Suppressor macrophage (primary cell): ENCODE measurements around the gene HAPLN2.
"Not testable (repeated sequence)": the region's sequence is repeated elsewhere in the genome, so short reads cannot be mapped to it uniquely, and the experiment has no call there.

Experiments
- DNase-seq, 4 experiments: peaks; one replicate each; pipeline ENCODE4 v3.0.0-alpha.2; 2020 to 2022

HAPLN2 gene

GRCh38 chr1:156592158-156592909 lies 26.9 kb upstream of the HAPLN2 start:
- DNase-seq = no peak

- DNase-seq = no peak
These were observed 26.1 kb upstream of the HAPLN2 start for GRCh38 chr1:156592910-156593660.

- DNase-seq = no peak
These were observed 25.6 kb upstream of the HAPLN2 start for GRCh38 chr1:156593661-156593989.

- DNase-seq = no peak
These were observed 25.0 kb upstream of the HAPLN2 start for GRCh38 chr1:156594190-156594589.

GRCh38 chr1:156595016-156595415 lies 24.2 kb upstream of the HAPLN2 start:
- no peak for DNase-seq

- DNase-seq = no peak
These were observed 22.8 kb upstream of the HAPLN2 start for GRCh38 chr1:156596426-156596825.

GRCh38 chr1:156598125-156598524 lies 21.1 kb upstream of the HAPLN2 start:
- no peak for DNase-seq

- no peak for DNase-seq
These were observed 20.3 kb upstream of the HAPLN2 start for GRCh38 chr1:156598731-156599432.

GRCh38 chr1:156599811-156600210 lies 19.4 kb upstream of the HAPLN2 start:
- peak; percentile 54 to 76 (median 66) for DNase-seq

- DNase-seq = peak in 1 of 4 experiments; percentile 25
These were observed 18.5 kb upstream of the HAPLN2 start for GRCh38 chr1:156600733-156601121.

- DNase-seq = peak; percentile 85 to 91 (median 88)
These were observed 17.9 kb upstream of the HAPLN2 start, which contains the start of gene GPATCH4 for GRCh38 chr1:156601122-156601830. Gene GPATCH4, minus strand, starts transcription at chr1:156601479.

- no peak for DNase-seq
These were observed 17.3 kb upstream of the HAPLN2 start for GRCh38 chr1:156601892-156602291.

- DNase-seq = peak; percentile 23 to 67 (median 48)
These were observed 16.6 kb upstream of the HAPLN2 start for GRCh38 chr1:156602557-156602993.

- DNase-seq = not testable (repeated sequence)
These were observed 11.9 kb upstream of the HAPLN2 start for GRCh38 chr1:156607344-156607743.

- DNase-seq = peak; percentile 78 to 89 (median 84)
These were observed 11.1 kb upstream of the HAPLN2 start for GRCh38 chr1:156608036-156608674.

- DNase-seq = peak; percentile 35 to 60 (median 42)
These were observed 10.2 kb upstream of the HAPLN2 start for GRCh38 chr1:156608981-156609380.

GRCh38 chr1:156610072-156610471 lies 9.1 kb upstream of the HAPLN2 start:
- not testable (repeated sequence) for DNase-seq

GRCh38 chr1:156612666-156613065 lies 6.5 kb upstream of the HAPLN2 start:
- DNase-seq = peak; percentile 33 to 66 (median 53)

- no peak for DNase-seq
These were observed 3.3 kb upstream of the HAPLN2 start for GRCh38 chr1:156615946-156616345.

- peak in 3 of 4 experiments; percentile 34 to 49 (median 35) for DNase-seq
These were observed 2.8 kb upstream of the HAPLN2 start for GRCh38 chr1:156616463-156616862.

GRCh38 chr1:156619582-156619955 lies 354 bp downstream of the HAPLN2 start:
- DNase-seq = no peak
